Upper lobe of left lung (tissue), 6 donors: ENCODE data around the gene ATP6V1A. TPM values are rescaled to one million over a fixed set of nuclear protein-coding genes. Genes with fewer than 3 reads are reported as not detected.

Experiments used
- ATAC-seq, 2 donors: fragments of 200-7000 bp; cut with Tn5 transposase; one replicate each; pipeline ENCODE4 v1.9.1; 2022; ENCODE audit warnings: mild to moderate bottlenecking in 2 of 2, moderate library complexity in 2 of 2; ENCODE audit not compliant: low FRiP score in 2 of 2
- DNase-seq, 2 donors: peaks; one replicate each; pipeline ENCODE4 v3.0.0-alpha.2; 2019 to 2020
- H3K27ac ChIP-seq, 4 donors: fragments of 200-600 bp; sonication (generic); one replicate each; pipeline ENCODE4 v1.5.1; 2016 to 2019
- H3K27me3 ChIP-seq, 4 donors: fragments of 200-600 bp; sonication (generic); one replicate each; pipeline ENCODE4 v1.5.1; 2017 to 2019
- H3K36me3 ChIP-seq, 4 donors: fragments of 200-600 bp; sonication (generic); one replicate each; pipeline ENCODE4 v1.5.1; 2016 to 2019
- H3K4me1 ChIP-seq, 4 donors: fragments of 200-600 bp; sonication (generic); one replicate each; pipeline ENCODE4 v1.5.1; 2018 to 2019
- H3K4me3 ChIP-seq, 4 donors: fragments of 200-600 bp; sonication (generic); one replicate each; pipeline ENCODE4 v1.5.1; 2017 to 2019; ENCODE audit warnings: mild to moderate bottlenecking in 2 of 4, moderate library complexity in 1 of 4
- H3K9me3 ChIP-seq, 4 donors: fragments of 200-600 bp; sonication (generic); one replicate each; pipeline ENCODE4 v1.5.1; 2018 to 2019
- EP300 ChIP-seq, 4 donors: sonication (generic); formaldehyde crosslinking; IDR thresholded peaks; one replicate each; pipeline ENCODE4 v1.5.1; 2017; ENCODE audit warnings: antibody characterized with exemption in 4 of 4, control low read depth in 2 of 4
- POLR2A ChIP-seq, 4 donors: fragments of 450-650 bp; IDR thresholded peaks; one replicate each; pipeline ENCODE4 v1.5.1; 2016 to 2017; ENCODE audit warnings: antibody characterized with exemption in 4 of 4, mild to moderate bottlenecking in 2 of 4
- POLR2AphosphoS5 ChIP-seq, 2 donors: sonication (generic); formaldehyde crosslinking; IDR thresholded peaks; one replicate each; pipeline ENCODE4 v1.5.1; 2017; ENCODE audit warnings: antibody characterized with exemption in 2 of 2
- WGBS, 2 donors: methylation state at CpG; one replicate each; pipeline ENCODE4 v1.1.5; 2017 to 2018; 5-methylcytosine and 5-hydroxymethylcytosine counted together
- total RNA-seq, 6 donors: library from RNA; depleted of rRNA in 4 of 6; stranded (reverse); fragments of >200 nt in 4 of 6; gene quantifications; one replicate each; pipeline versions ENCODE4 v1.1.0 to v1.2.1, GENCODE V29; 2016 to 2021
- TF ChIP-seq, protein P1 (sequence below), 6 experiments: fragments of 450-650 bp in 4 of 6; fragments of 200-600 bp in 2 of 6; sonication (generic) in 2 of 6; IDR thresholded peaks; one replicate each; pipeline ENCODE4 v1.5.1; 2016 to 2019; ENCODE audit warnings: antibody characterized with exemption in 6 of 6
- donor health status: DM: no; HTN: no; CAD: no; lungs with moderate emphysema.
- donor health status: DM: no; HTN: yes; CAD: no; lungs with severe emphysema.

The ATP6V1A gene
- total RNA-seq, 6 donors from 2014 or later = 17.9 to 94.8 (median 66.6) TPM

DNA sequence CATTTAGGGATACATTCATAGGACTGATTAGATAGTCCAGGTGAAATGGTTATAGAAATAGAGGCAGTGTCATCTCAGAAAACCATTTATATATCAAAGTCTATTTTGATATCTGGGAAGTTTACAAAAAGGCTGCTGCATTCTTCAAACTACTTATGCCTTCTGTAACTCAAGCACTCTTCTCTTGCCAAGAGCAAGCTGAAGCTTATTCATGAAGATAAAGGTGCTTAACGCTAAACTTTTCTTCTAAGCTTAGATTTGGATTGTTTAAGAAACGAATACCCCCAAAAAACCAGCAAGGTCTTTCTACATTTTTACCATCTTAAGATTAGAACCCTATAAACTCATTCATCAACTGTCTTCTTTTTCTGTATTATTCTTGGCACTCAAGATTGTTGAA, 27.1 kb upstream of the ATP6V1A start:
- no peak for ATAC-seq
- Histone ChIP-seq H3K9me3 (no peaks in the 10 kb centered on the region), H3K27me3 (no peaks in the 10 kb centered on the region), H3K4me3 (no peak overlapping the region), H3K27ac (no peak overlapping the region), H3K4me1 (peaks cover 0 to 8% (median 1%) of the 10 kb centered on the region in 4 donors), H3K36me3 (peaks cover 0 to 42% (median 10%) of the 10 kb centered on the region in 4 donors)
- DNase-seq = no peak
- TF ChIP-seq, protein P1, sequence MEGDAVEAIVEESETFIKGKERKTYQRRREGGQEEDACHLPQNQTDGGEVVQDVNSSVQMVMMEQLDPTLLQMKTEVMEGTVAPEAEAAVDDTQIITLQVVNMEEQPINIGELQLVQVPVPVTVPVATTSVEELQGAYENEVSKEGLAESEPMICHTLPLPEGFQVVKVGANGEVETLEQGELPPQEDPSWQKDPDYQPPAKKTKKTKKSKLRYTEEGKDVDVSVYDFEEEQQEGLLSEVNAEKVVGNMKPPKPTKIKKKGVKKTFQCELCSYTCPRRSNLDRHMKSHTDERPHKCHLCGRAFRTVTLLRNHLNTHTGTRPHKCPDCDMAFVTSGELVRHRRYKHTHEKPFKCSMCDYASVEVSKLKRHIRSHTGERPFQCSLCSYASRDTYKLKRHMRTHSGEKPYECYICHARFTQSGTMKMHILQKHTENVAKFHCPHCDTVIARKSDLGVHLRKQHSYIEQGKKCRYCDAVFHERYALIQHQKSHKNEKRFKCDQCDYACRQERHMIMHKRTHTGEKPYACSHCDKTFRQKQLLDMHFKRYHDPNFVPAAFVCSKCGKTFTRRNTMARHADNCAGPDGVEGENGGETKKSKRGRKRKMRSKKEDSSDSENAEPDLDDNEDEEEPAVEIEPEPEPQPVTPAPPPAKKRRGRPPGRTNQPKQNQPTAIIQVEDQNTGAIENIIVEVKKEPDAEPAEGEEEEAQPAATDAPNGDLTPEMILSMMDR (IDR thresholded peaks at IDR 0.05) = no peak
- TF ChIP-seq POLR2AphosphoS5 (IDR thresholded peaks at IDR 0.05) (no peak), EP300 (IDR thresholded peaks at IDR 0.05) (no peak), POLR2A (IDR thresholded peaks at IDR 0.05) (no peak)
- WGBS, 2 donors = 69 to 84% methylated on average over 2 of the region's 2 CpGs

DNA sequence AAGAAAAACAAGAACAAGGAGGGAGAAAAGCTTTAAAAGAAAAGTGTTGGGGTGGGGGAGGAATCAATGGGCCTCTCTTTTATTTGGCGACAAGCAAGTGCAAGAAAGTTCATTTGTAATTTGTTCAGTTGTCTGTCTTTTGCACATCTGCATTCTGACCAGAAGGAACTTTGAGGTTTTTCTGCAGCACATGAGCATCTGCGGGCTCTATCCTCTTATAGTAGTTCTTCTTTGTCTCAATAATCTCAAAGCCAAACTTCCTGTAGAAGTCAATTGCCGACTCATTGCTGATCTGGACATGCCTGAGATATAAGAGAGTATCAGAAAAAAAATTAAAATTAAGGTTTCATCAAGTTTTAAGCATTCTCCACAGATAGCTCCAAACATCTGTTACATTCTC, 25.2 kb upstream of the ATP6V1A start:
- no peaks in the 10 kb centered on the region for H3K27me3 ChIP-seq
- H3K36me3 ChIP-seq = peaks cover 0 to 42% (median 10%) of the 10 kb centered on the region in 4 donors
- TF ChIP-seq, protein P1 (IDR thresholded peaks at IDR 0.05) = no peak
- no peak for TF ChIP-seq POLR2A (IDR thresholded peaks at IDR 0.05)
- no peak for TF ChIP-seq POLR2AphosphoS5 (IDR thresholded peaks at IDR 0.05)
- no peak for TF ChIP-seq EP300 (IDR thresholded peaks at IDR 0.05)
- no peak overlapping the region for H3K4me3 ChIP-seq
- ATAC-seq (no peak), DNase-seq (no peak)
- H3K27ac ChIP-seq = no peak overlapping the region
- peaks cover 0 to 9% (median 1%) of the 10 kb centered on the region in 4 donors for H3K4me1 ChIP-seq
- 69 to 74% methylated on average over 3 of the region's 3 CpGs for WGBS, 2 donors
- H3K9me3 ChIP-seq = no peaks in the 10 kb centered on the region

DNA sequence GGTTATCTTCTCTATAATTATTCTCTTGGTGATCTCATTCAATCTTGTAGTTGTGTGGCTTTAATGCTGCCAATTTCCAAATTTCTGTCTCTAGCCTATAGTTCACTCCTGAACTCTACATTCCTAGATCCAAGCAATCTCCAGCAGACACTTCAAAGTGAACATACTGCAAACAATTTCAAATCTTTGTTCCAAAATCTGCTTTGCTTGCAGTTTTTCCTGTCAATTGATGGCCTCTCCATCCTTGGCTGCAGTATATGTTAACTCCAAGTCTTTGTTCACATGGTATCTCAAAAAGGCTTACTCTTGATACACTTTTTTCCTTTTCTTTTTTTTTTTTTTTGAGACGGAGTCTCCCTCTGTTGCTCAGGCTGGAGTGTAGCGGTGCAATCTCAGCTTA, 18.2 kb upstream of the ATP6V1A start:
- no peak for TF ChIP-seq EP300 (IDR thresholded peaks at IDR 0.05)
- no peak for TF ChIP-seq POLR2AphosphoS5 (IDR thresholded peaks at IDR 0.05)
- no peak for TF ChIP-seq POLR2A (IDR thresholded peaks at IDR 0.05)
- TF ChIP-seq, protein P1 (IDR thresholded peaks at IDR 0.05) = no peak
- Histone ChIP-seq H3K4me1 (peaks cover 0 to 5% (median 0%) of the 10 kb centered on the region in 4 donors), H3K9me3 (no peaks in the 10 kb centered on the region), H3K4me3 (no peak overlapping the region), H3K36me3 (peaks cover 0 to 5% (median 0%) of the 10 kb centered on the region in 4 donors), H3K27me3 (no peaks in the 10 kb centered on the region), H3K27ac (no peak overlapping the region)
- DNase-seq (no peak), ATAC-seq (no peak)
- 95 to 97% methylated on average over 2 of the region's 2 CpGs for WGBS, 2 donors

DNA sequence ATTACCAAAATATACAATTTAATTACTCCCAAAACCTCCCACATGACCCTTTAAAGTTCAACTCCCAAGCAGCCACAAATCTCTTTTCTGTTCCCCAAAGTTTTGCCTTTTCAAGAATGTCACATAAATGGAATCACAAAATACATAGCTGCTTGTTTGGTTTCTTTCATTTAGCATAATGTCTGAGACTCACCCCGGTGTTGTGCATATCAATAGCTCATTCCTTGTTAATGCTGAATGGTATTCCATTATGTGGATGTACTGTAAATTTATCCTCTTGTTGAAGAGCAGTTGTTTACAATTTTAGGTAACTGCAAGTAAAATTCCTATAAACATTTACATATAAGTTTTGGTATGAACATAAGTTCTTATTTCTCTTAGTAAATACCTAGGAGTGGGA, 16.3 kb upstream of the ATP6V1A start:
- no peak overlapping the region for H3K27ac ChIP-seq
- DNase-seq (no peak), ATAC-seq (no peak)
- TF ChIP-seq, protein P1 (IDR thresholded peaks at IDR 0.05) = no peak
- no peak for TF ChIP-seq EP300 (IDR thresholded peaks at IDR 0.05)
- no peak for TF ChIP-seq POLR2AphosphoS5 (IDR thresholded peaks at IDR 0.05)
- TF ChIP-seq POLR2A (IDR thresholded peaks at IDR 0.05) = no peak
- no peak overlapping the region for H3K4me3 ChIP-seq
- H3K36me3 ChIP-seq = peaks cover 0 to 4% (median 0%) of the 10 kb centered on the region in 4 donors
- H3K4me1 ChIP-seq = peaks cover 0 to 5% (median 0%) of the 10 kb centered on the region in 4 donors
- no peaks in the 10 kb centered on the region for H3K9me3 ChIP-seq
- WGBS, 2 donors = 97 to 100% methylated on average over 1 of the region's 1 CpG
- H3K27me3 ChIP-seq = no peaks in the 10 kb centered on the region

DNA sequence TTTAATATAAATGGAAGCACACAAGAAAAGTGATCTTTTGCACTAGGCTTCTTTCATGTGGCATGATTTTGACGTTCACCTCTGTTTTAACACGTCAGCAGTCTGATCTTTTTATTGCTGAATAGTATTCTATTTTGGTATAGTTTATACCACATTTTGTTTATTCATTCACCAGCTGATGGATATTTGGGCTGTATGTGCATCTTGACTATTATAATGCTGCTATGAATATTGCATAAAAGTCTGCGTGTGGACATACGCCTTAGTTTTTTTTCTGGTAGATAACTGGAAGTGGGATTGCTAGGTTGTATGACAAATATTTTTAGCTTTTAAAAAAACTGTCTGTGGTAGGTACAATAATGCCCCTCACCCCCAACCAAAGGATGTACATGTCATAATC, 15.1 kb upstream of the ATP6V1A start:
- no peak for DNase-seq
- no peak for ATAC-seq
- WGBS, 2 donors = 86 to 92% methylated on average over 4 of the region's 4 CpGs
- TF ChIP-seq POLR2AphosphoS5 (IDR thresholded peaks at IDR 0.05) = no peak
- no peak for TF ChIP-seq POLR2A (IDR thresholded peaks at IDR 0.05)
- TF ChIP-seq, protein P1 (IDR thresholded peaks at IDR 0.05) = no peak
- TF ChIP-seq EP300 (IDR thresholded peaks at IDR 0.05) = no peak
- H3K27me3 ChIP-seq = no peaks in the 10 kb centered on the region
- no peak overlapping the region for H3K4me3 ChIP-seq
- H3K9me3 ChIP-seq = no peaks in the 10 kb centered on the region
- no peak overlapping the region for H3K27ac ChIP-seq
- H3K36me3 ChIP-seq = peaks cover 0 to 4% (median 0%) of the 10 kb centered on the region in 4 donors
- peaks cover 1 to 7% (median 6%) of the 10 kb centered on the region in 4 donors for H3K4me1 ChIP-seq
